Glomerular endothelial cell (primary cell): ENCODE measurements around the gene IL12RB1. TPM values are rescaled to one million over a fixed set of nuclear protein-coding genes. Genes with fewer than 3 reads are reported as not detected.
"Not testable (repeated sequence)": the region's sequence is repeated elsewhere in the genome, so short reads cannot be mapped to it uniquely, and the experiment has no call there.

Experiments used
- DNase-seq: peaks from one replicate; pipeline ENCODE4 v3.0.0-alpha.2; 2011; ENCODE audit warnings: low read depth, low spot score; ENCODE audit errors: extremely low read depth
- total RNA-seq: library from RNA; depleted of rRNA; stranded (reverse); fragments of >200 nt; gene quantifications from 2 replicates; pipeline ENCODE4 v1.2.3, GENCODE V29; 2015

The IL12RB1 gene
- total RNA-seq, 1 donor from 2014 or later: 0.12 TPM

DNA sequence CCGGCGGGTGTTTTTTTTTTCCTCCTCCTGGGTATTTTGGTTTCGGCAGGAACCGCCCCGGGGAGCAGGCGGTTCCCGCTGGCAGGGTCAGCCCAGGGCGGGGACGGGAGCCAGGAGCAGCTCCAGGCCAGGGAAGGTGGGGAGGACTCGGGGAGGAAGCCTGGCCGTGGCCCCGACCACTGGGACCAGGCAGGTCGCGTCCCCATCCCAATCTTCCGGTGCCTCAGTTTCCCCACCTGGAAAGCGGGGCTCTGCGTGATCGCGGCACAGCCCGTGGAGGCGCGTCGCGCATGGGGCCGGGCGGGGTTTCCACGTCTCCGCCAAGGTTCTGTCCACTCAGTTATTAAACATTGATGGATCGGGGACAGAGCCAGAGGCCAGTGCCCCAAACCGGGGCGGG, 34.8 kb downstream of the IL12RB1 start:
- no peak for DNase-seq

DNA sequence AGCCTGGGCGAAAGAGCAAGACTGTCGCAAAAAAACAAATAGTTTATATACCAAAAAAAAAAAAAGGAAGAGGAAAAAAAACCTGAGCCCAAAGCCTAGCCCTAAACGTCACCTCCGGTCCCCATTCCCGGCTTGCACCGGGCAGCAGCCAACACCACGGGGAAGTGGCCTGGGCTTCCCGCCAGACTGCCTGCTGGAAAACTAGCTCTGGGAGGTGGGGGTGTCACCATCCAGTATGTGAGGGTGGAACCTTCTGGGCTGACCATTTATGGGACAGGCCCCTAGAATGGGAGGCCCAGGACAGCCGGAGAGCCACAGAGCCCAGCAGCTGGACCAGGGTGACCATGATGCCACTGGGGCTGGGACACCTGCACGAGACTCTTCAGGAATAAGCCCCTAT, 37.3 kb downstream of the IL12RB1 start:
- no peak for DNase-seq

DNA sequence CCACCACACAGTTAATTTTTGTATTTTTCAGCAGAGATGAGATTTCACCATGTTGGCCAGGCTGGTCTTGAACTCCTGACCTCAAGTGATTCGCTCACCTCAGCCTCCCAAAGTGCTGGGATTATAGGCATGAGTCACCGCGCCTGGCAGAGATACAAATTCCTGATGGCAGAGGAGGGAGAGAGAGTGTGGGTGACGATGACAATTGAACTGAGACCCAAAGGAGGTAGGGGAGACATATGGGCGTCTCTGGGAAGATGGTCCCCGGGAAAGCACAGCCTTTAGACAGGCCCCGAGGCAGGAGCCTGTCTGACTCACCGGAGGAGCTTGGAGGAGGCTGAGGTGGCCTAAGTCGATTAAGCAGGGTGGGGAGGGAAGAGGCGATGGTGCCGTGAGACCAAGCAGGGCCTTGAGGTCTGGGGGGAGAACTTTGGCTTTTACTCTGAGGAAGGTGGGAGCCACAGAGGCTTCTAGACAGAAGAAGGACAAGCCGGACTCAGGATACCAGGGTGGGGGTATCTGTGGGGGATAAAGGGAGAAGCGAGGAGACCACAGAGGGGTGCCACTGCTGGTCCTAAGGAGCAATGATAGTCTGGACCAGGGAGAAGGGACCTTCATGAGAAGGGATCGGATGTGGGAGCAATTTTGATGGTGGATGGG, 40.5 kb downstream of the IL12RB1 start:
- no peak for DNase-seq

DNA sequence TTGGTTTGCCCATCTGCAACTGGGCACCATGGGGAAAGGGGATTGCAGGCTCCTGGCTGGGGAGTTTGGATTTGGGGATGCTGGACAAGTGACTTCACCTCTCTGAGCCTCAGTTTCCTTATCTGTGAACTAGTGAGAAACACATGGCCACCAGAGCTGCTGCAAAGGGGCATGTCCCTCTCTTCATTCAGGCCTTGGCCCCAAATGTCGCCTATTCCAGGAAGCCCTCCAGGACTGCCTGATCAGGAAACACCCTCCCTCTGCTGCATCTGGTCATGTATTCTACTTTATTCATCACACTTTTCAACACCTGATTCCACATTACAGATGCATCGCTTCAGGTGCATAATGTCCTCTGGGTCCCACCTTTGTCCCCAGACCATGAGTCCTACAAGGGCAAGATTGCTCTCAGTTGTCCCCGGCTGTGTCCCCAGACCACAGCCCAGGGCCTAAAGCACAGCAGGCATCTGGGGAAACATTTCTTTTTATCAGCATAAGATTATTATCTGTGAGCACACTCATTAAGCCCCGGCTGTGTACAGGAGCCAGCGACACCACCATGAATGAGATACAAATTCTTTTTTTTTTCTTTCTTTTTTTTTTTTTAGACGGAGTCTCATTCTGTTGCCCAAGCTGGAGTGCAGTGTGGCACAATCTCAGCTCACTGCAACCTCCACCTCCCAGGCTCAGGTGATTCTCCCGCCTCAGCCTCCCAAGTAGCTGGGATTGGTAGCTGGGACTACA, 41.3 kb downstream of the IL12RB1 start:
- DNase-seq: no peak

DNA sequence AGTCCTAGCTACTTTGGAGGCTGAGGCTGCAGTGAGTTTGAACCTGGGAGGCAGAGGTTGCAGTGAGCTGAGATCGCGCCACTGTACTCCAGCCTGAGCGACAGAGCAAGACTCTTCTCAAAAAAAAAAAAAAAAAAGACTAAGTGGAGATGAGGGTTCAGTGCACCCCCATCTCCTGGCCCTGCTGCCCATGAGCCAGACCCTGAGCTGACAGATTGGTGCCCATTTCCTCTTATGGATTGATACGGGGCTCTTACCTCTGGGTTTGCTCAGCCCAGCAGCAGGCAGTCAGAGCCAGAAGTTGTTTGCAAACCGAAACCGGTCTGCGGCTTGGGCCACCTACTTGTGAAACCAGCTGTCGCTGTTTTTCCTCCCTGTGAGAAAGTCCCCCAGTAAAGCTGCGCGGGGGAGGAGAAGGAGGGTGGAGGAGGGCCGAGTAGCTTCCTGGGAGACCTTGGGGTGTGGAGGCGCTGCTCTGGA, 41.9 kb downstream of the IL12RB1 start:
- DNase-seq: no peak

DNA sequence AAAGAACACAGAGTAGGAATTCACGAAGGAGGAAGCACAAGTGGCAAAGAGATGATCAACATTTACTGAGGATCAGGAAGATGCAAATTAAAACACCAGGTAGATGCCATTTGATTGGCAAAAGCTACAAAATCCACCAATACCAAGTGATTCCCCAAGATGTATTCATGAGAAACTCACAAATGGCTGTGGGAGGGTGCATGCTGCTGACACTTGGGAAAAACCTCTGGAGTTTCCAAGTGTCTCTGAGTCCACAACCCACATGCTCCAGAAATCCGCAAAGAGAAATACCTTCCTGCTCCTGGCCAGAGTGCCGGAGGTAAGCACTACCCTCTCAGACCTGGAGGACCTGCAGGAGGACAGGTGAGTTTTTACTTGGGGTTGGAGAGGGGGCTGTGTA, 43.1 kb downstream of the IL12RB1 start:
- no peak for DNase-seq

DNA sequence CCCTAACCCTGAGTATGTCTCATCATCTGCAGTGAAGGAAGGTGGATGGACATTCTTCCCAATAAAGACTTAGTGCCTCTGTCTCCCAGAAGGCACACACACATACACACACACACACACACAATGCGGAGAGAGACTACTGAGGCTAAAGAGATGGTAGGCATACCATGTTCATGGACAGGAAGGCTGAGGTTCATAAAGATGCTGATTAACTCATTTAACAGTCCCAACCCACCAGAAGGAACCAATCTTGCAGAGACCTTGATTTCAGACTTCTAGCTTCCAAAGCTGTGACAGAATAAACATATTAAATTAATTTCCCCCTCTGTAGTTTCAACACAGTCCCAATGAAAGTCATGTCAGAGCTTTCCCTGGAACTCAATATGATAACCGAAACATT, 45.7 kb downstream of the IL12RB1 start:
- no peak for DNase-seq

DNA sequence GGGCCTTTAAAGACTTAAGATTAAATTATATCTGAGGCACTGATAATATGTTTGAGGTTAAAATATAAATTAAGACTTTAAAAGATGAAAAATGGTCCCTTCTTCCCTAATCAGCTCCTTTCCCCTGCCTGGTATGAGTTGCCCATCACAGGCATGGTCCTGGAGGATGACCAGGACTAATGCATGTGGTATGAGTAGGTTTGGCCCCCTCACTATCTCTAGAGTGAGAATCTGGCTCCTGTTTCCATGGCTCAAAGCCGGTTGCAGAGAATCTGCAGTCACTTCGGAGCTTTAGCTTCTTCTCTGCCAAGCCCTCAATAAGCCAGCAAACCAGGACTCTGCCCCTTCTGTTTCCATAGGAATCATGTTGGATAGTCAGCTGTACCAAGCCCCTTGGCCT, 54.6 kb downstream of the IL12RB1 start:
- not testable (repeated sequence) for DNase-seq

DNA sequence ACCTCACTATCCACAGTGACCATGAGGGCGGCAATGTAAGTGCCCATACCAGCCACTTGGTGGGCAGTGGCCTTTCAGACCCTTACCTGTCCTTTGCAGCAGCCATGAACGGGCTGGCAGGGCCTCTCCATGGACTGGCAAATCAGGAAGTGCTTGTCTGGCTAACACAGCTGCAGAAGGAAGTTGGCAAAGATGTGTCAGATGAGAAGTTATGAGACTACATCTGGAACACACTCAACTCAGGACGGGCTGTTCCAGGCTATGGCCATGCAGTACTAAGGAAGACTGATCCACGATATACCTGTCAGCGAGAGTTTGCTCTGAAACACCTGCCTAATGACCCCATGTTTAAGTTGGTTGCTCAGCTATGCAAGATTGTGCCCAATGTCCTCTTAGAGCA, 55.3 kb downstream of the IL12RB1 start:
- not testable (repeated sequence) for DNase-seq

DNA sequence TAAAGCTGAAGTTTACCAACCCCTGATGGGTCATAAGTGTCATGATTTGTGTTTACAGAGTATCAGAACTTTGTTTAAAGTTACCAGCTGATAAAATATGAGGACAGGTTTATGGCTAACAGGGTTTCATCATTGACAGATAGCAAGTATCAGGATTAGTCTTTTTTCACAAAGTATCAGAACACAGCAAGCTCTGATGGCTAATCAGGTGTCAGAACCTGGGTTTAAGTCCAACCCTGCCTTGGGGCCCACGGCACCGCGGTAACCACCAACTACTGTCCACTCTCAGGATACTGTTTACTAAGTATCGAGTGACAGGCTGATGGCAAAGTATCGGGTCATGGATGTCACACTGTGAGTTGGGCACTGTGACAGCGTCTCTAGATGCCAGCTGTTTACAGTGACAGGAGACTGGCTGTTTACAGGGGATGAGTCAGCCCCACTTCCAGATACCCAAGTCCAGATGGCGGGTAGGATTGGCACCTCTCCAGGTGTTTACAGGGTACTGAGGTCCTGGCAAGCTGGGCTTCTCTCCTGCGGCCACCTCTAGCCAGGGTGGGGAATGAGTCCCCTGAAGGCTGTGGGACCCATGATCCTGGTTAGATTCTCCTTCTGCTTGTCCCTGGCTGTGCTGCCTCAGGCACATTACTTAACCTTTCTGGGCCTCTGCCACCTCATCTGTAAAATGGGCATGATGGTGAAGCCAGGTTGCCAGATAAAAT, 57.0 kb downstream of the IL12RB1 start:
- DNase-seq: no peak

DNA sequence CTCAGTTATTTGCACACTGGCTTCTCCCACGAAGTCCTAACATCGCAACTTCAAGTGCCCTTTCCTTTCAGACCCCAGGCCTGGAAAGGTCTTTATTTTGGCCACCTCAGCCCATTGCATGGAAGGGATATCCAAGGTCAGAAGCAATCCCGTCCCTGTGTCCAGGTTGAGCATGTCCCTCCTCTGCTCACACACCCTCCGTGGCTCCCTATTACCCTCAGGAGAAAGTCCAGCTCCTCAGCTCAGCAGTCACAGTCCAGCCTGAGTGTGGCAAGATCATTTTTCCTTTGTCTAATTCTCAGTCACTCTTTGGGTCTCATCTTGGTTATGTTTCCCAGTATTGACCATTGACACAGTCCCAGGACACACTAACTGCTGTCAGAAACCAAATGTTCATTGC, 59.6 kb downstream of the IL12RB1 start:
- DNase-seq: no peak

DNA sequence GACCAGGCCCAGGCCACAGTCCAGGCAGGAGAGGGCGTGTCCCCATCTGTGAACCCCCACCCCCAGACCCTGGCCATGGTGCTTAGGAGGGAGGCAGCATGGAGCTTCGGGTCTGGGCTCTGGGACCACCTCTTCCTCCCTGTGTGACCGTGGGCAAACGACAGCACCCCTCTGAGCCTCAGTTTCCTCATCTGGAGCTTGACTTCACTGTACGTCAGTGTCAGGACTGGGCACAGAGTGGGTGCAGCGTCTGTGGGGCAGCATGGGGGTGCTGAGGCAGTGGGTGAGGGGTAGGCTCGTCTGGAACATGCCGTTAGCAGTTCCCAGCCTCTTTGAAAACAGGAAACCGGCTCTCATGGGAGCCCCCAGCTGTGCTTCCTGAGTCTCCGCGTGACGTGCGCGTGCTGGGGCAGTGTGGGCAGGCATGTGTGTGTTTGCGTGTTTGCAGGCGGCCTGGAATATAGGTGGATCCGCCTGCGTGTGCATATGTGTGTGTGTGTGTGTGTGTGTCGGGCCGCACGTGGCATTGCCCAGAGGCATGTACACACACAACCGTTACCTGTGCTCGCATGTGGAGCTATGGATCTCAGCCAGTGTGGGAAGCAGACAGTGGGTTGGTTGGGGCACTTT, 63.0 kb downstream of the IL12RB1 start:
- no peak for DNase-seq

DNA sequence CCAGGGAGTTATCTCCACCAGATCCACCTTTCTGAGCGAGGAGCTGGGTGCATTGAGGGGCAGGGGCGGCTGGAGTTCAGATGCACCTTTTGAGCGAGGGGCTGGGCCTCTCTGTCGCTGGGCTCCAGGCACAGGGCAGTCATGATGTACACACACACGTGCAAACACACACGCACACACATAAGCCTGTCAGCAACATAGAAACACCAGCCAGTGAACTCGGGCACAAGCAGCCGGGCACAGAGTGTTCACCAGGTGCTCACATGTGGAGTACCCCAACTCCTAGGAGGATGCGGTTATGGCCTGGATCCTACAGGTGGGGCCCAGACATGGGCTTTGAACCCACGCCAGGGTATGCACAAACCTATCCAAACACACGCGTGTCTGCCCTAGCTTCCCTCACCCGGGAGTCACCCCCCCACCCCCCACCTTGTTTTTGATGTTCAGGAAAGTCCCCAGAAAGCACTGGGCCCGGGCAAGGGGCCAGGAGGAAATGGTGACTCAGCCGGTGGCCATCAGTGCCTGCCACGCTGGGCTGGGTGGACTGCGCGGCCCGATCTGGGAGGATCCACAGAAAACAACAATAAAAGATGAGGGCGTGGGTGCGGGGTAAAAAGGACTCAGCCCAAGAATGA, 65.5 kb downstream of the IL12RB1 start:
- DNase-seq: no peak

DNA sequence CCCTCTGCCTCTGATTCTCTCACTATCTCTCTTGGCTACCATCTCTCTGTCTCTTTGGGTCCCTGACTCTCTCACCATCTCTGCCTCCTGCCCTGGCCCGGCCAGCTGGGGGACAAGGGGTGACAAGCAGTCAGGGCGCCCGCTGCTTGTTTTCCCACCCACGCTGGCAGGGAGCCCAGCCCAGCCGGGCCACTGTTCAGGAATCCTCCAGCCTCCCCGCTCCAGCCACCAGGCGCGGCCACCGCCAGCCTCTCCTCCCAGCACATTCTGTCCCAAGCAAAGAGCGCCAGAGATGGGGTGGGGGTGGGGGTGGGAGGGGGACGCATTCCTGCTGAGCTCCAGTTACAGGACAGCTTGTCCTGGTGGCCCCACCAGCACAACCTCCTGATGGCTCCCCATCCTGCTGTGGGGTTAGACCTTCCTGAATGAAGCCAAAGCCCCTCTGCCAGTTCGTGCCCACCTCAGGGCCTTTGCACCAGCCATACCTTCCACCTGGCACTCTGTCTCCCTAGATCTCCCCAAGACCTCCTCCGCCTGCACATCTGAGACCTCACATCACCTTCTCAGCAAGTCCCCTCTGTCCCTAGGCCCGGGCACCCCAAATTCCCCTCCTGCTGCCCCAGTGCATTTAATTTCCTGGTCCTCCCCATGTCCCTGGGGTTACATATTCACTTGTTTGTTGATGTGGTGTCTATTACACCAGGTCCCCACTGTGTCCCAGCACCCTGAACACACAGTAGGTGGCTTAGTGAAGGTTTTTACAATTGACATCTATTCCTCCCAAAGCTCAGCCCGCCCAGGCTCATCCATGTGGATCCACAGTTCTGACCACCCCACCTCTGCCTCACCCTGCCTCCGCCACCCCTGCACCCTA, 66.3 kb downstream of the IL12RB1 start:
- DNase-seq: no peak

DNA sequence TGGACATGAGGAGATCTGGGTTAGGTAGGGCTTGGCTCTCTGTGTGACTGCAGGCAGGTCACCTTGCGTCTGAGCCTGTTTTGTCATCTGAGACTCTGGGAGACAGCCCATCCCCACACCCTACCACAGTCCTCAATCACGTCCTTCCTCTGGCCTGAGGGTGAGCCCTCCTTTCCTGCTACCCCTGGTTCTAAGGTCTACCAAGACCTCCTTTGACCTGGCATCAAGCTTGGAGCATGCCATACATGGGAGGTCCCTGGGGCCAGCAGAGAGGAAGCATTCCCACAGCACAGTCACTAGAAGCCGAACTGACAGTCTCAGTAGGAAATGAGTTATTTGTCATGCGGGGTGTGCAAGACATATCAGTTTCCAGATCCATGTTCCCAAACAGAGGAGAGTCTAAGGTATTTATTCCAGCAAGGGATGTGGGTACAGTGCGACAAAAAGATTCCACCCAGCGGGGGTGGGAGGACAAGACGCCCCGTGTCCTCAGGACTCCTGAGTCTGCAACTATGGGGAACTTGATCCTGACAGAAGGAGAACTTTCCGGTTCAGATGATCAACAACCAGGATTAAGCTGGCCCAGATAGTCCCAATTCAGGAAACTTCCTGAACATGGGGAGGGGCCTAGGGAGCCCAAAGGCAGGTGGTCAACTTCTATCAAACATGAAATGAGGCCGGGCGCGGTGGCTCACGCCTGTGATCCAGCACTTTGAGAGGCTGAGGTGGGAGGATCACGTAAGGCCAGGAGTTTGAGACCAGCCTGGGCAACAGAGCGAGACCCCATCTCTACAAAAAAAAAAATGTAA, 69.3 kb downstream of the IL12RB1 start:
- DNase-seq: no peak

DNA sequence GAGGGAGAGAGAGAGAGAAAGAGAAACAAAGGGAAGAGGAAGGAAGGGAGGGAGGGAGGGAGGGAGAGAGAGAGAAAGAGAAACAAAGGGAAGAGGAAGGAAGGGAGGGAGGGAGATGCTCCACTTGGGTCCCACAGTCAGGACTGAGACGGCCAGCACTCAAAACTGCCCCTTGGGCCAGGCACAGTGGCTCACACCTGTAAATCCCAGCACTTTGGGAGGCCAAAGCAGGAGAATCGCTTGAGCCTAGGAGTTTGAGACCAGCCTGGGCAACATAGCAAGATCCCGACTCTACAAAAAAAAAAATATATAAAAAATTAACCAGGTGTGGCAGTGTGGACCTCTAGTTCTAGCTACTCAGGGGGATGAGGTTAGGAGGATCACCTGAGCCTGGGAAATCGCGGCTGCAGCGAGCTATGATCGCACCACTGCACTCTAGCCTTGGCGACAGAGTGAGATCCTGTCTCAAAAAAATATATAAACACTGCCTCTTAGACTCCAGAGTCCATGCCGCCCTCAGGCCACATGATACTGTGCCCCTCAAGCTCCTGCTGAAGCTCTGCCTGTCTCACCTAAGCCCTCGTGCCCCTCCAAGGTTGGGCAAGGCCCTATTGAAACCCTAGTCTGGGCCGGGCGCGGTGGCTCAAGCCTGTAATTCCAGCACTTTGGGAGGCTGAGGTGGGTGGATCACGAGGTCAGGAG, 70.4 kb downstream of the IL12RB1 start:
- no peak for DNase-seq

DNA sequence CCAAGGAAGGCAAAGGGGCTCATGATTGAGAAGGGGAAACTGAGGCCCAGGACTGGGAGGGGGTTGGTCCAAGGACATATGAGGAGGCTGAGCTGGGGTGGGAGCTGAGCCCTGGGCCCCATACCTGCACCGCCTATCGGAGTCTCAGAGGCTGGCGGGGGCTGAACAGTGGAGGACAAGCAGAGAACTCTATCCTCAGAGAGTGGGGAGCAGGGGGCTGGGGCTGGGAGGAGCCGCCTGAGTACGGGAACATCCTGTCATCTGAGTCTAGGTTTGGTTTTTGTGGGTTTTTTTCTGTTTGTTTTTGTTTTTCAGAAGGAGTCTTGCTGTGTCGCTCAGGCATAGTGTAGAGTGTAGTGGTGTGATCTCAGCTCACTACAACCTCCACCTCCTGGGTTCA, 72.5 kb downstream of the IL12RB1 start:
- no peak for DNase-seq
